Muscle layer of colon (tissue), 2 donors: ENCODE results near the gene CACNB2.

Experiments used
- H3K27ac ChIP-seq: one replicate; pipeline ENCODE4 v1.7.0; 2013; ENCODE audit warnings: low read depth, mild to moderate bottlenecking, low read length, moderate library complexity
- H3K27me3 ChIP-seq, 2 donors: one replicate each; pipeline ENCODE4 v1.7.0; 2013; ENCODE audit warnings: low read length in 2 of 2, mild to moderate bottlenecking in 2 of 2; ENCODE audit not compliant: insufficient read depth in 2 of 2, control insufficient read depth in 1 of 2
- H3K36me3 ChIP-seq: one replicate; pipeline ENCODE4 v1.7.0; 2013; ENCODE audit warnings: mild to moderate bottlenecking, low read length; ENCODE audit not compliant: insufficient read depth
- H3K4me1 ChIP-seq: one replicate; pipeline ENCODE4 v1.7.0; 2013; ENCODE audit warnings: mild to moderate bottlenecking, low read length; ENCODE audit not compliant: insufficient read depth
- H3K4me3 ChIP-seq, 2 donors: one replicate each; pipeline ENCODE4 v1.7.0; 2013; ENCODE audit warnings: low read length in 2 of 2, low read depth in 1 of 2, mild to moderate bottlenecking in 1 of 2, moderate library complexity in 1 of 2
- H3K9ac ChIP-seq: one replicate; pipeline ENCODE4 v1.7.0; 2013; ENCODE audit warnings: low read length
- H3K9me3 ChIP-seq: one replicate; pipeline ENCODE4 v1.7.0; 2013; ENCODE audit warnings: mild to moderate bottlenecking, low read length
- donor health status: abdominal sarcoma.
- donor health status: Adenocarcinoma of cecum.

CACNB2 gene

GRCh38 chr10:18298256-18298655 lies 158.0 kb downstream of the CACNB2 start:
- no peaks in the 10 kb centered on the region for H3K36me3 ChIP-seq
- no peak overlapping the region for H3K4me3 ChIP-seq
- H3K9me3 ChIP-seq = no peaks in the 10 kb centered on the region
- no peak overlapping the region for H3K27ac ChIP-seq
- H3K4me1 ChIP-seq = no peaks in the 10 kb centered on the region
- no peaks in the 10 kb centered on the region for H3K27me3 ChIP-seq
- H3K9ac ChIP-seq = no peak overlapping the region

GRCh38 chr10:18303851-18304801 lies 163.9 kb downstream of the CACNB2 start:
- H3K9me3 ChIP-seq = no peaks in the 10 kb centered on the region
- H3K36me3 ChIP-seq = no peaks in the 10 kb centered on the region
- H3K27ac ChIP-seq = no peak overlapping the region
- H3K4me1 ChIP-seq = peaks cover 9% of the 10 kb centered on the region
- H3K27me3 ChIP-seq = no peaks in the 10 kb centered on the region
- no peak overlapping the region for H3K9ac ChIP-seq
- H3K4me3 ChIP-seq = no peak overlapping the region

GRCh38 chr10:18306031-18306430 lies 165.8 kb downstream of the CACNB2 start:
- Histone ChIP-seq H3K4me3 (no peak overlapping the region), H3K27me3 (no peaks in the 10 kb centered on the region), H3K27ac (no peak overlapping the region), H3K9ac (no peak overlapping the region), H3K4me1 (peaks cover 9% of the 10 kb centered on the region), H3K9me3 (no peaks in the 10 kb centered on the region), H3K36me3 (no peaks in the 10 kb centered on the region)

GRCh38 chr10:18308600-18308999 lies 168.4 kb downstream of the CACNB2 start:
- H3K27me3 ChIP-seq = no peaks in the 10 kb centered on the region
- H3K36me3 ChIP-seq = no peaks in the 10 kb centered on the region
- H3K9me3 ChIP-seq = no peaks in the 10 kb centered on the region
- H3K4me3 ChIP-seq = no peak overlapping the region
- H3K4me1 ChIP-seq = peaks cover 20% of the 10 kb centered on the region
- H3K9ac ChIP-seq = no peak overlapping the region
- no peak overlapping the region for H3K27ac ChIP-seq

- Histone ChIP-seq H3K27ac (no peak overlapping the region), H3K36me3 (no peaks in the 10 kb centered on the region), H3K9ac (no peak overlapping the region), H3K4me3 (no peak overlapping the region), H3K4me1 (peaks cover 20% of the 10 kb centered on the region), H3K9me3 (no peaks in the 10 kb centered on the region), H3K27me3 (no peaks in the 10 kb centered on the region)
Measured at GRCh38 chr10:18310761-18311160, 170.5 kb downstream of the CACNB2 start.

GRCh38 chr10:18312374-18313139 lies 172.3 kb downstream of the CACNB2 start:
- Histone ChIP-seq H3K36me3 (no peaks in the 10 kb centered on the region), H3K4me3 (no peak overlapping the region), H3K9me3 (no peaks in the 10 kb centered on the region), H3K9ac (no peak overlapping the region), H3K4me1 (peaks cover 20% of the 10 kb centered on the region), H3K27ac (peak overlapping the region; percentile 46), H3K27me3 (no peaks in the 10 kb centered on the region)

GRCh38 chr10:18313140-18313530 lies 172.9 kb downstream of the CACNB2 start:
- peaks cover 18% of the 10 kb centered on the region for H3K4me1 ChIP-seq
- H3K9me3 ChIP-seq = no peaks in the 10 kb centered on the region
- no peaks in the 10 kb centered on the region for H3K36me3 ChIP-seq
- no peak overlapping the region for H3K4me3 ChIP-seq
- no peak overlapping the region for H3K9ac ChIP-seq
- H3K27ac ChIP-seq = no peak overlapping the region
- H3K27me3 ChIP-seq = no peaks in the 10 kb centered on the region

- H3K36me3 ChIP-seq = no peaks in the 10 kb centered on the region
- H3K27me3 ChIP-seq = no peaks in the 10 kb centered on the region
- no peak overlapping the region for H3K27ac ChIP-seq
- H3K4me3 ChIP-seq = no peak overlapping the region
- no peaks in the 10 kb centered on the region for H3K9me3 ChIP-seq
- H3K4me1 ChIP-seq = peaks cover 13% of the 10 kb centered on the region
- H3K9ac ChIP-seq = no peak overlapping the region
Measured at GRCh38 chr10:18313626-18314025, 173.4 kb downstream of the CACNB2 start.

GRCh38 chr10:18319628-18320027 lies 179.4 kb downstream of the CACNB2 start:
- H3K36me3 ChIP-seq = no peaks in the 10 kb centered on the region
- H3K4me1 ChIP-seq = no peaks in the 10 kb centered on the region
- H3K9ac ChIP-seq = no peak overlapping the region
- H3K27me3 ChIP-seq = no peaks in the 10 kb centered on the region
- H3K27ac ChIP-seq = no peak overlapping the region
- no peaks in the 10 kb centered on the region for H3K9me3 ChIP-seq
- no peak overlapping the region for H3K4me3 ChIP-seq

- Histone ChIP-seq H3K27me3 (no peaks in the 10 kb centered on the region), H3K9me3 (no peaks in the 10 kb centered on the region), H3K4me3 (no peak overlapping the region), H3K36me3 (no peaks in the 10 kb centered on the region), H3K9ac (no peak overlapping the region), H3K27ac (no peak overlapping the region), H3K4me1 (no peaks in the 10 kb centered on the region)
Measured at GRCh38 chr10:18321371-18321770, 181.1 kb downstream of the CACNB2 start.

GRCh38 chr10:18323916-18324315 lies 183.7 kb downstream of the CACNB2 start:
- no peak overlapping the region for H3K27ac ChIP-seq
- H3K9me3 ChIP-seq = no peaks in the 10 kb centered on the region
- H3K9ac ChIP-seq = no peak overlapping the region
- no peaks in the 10 kb centered on the region for H3K27me3 ChIP-seq
- no peak overlapping the region for H3K4me3 ChIP-seq
- H3K4me1 ChIP-seq = no peaks in the 10 kb centered on the region
- no peaks in the 10 kb centered on the region for H3K36me3 ChIP-seq
